K562 (cell line): ENCODE data around the gene RACK1.

Experiments used
- BMI1 ChIP-seq: fragments of 150-350 bp; IDR thresholded peaks from 2 replicates; pipeline ENCODE4 v1.6.1; 2014; ENCODE audit warnings: low read length
- CHD1 ChIP-seq: fragments of 200-600 bp; sonication (generic); IDR thresholded peaks from one replicate; pipeline ENCODE4 v1.6.1; 2012; ENCODE audit warnings: mild to moderate bottlenecking, moderate library complexity, low read length, inconsistent platforms
- ZNF282 ChIP-seq: sonication (generic); formaldehyde crosslinking; IDR thresholded peaks from 2 replicates; pipeline ENCODE4 v1.8.1; 2023; ENCODE audit warnings: missing genetic modification reagents
- TF ChIP-seq, protein P1 (sequence below): sonication (generic); formaldehyde crosslinking; IDR thresholded peaks from 2 replicates; pipeline ENCODE4 v1.8.1; 2022; ENCODE audit warnings: missing genetic modification reagents

DNA sequence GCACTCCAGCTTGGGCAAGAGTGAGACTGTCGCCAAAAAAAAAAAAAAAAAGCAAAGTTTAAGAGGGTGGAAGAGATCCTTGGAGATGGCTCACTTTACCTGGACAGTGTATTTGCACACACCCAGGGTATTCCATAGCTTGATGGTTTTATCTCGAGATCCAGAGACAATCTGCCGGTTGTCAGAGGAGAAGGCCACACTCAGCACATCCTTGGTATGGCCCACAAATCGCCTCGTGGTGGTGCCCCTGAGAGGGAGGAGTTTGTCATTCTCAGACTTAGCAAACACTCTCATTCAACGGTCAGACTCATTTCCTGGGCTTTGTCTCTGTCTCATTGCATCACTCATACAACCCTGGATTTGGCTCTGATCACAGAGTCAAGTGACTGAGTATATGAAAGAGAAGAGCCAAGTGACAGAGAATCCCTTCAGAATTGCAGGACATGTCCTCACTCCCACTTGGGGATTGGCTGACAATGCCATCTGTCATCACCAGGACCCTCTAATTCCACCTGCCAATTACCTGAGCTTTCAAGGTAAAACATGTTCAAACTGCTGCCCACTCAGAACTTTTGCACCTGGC is 2.2 kb downstream of the RACK1 start:
- TF ChIP-seq ZNF282 (CRISPR knock-in tag) (no peak), BMI1 (no peak), CHD1 (no peak)
- TF ChIP-seq, protein P1, sequence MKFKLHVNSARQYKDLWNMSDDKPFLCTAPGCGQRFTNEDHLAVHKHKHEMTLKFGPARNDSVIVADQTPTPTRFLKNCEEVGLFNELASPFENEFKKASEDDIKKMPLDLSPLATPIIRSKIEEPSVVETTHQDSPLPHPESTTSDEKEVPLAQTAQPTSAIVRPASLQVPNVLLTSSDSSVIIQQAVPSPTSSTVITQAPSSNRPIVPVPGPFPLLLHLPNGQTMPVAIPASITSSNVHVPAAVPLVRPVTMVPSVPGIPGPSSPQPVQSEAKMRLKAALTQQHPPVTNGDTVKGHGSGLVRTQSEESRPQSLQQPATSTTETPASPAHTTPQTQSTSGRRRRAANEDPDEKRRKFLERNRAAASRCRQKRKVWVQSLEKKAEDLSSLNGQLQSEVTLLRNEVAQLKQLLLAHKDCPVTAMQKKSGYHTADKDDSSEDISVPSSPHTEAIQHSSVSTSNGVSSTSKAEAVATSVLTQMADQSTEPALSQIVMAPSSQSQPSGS (CRISPR knock-in tag): no peak
